HT-29 (cell line): Measurements from ENCODE around the gene TTC21B. TPM values are rescaled to one million over a fixed set of nuclear protein-coding genes. Genes with fewer than 3 reads are reported as not detected.

Experiments
- DNase-seq: peaks from one replicate; pipeline ENCODE4 v3.0.0-alpha.2; 2015; ENCODE audit warnings: low spot score
- total RNA-seq: library from RNA; depleted of rRNA; stranded (reverse); fragments of >200 nt; shearing (Covaris generic); gene quantifications from 2 replicates; pipeline ENCODE4 v1.2.3, GENCODE V29; 2014; rRNA removed

Gene TTC21B
- total RNA-seq, 1 experiment from 2014 or later, result 6.9 TPM

GRCh38 chr2:165839610-165840009, 114.0 kb downstream of the TTC21B start:
- no peak for DNase-seq

GRCh38 chr2:165837122-165837521, 116.5 kb downstream of the TTC21B start:
- DNase-seq, result no peak

- DNase-seq, result no peak
These were observed 118.2 kb downstream of the TTC21B start for GRCh38 chr2:165835363-165835762.

GRCh38 chr2:165833156-165833555, 120.4 kb downstream of the TTC21B start:
- peak; percentile 20 for DNase-seq

- no peak for DNase-seq
These were observed 125.7 kb downstream of the TTC21B start for GRCh38 chr2:165827921-165828276.

- no peak for DNase-seq
These were observed 126.3 kb downstream of the TTC21B start for GRCh38 chr2:165827016-165827920.

- peak; percentile 68 for DNase-seq
These were observed 128.5 kb downstream of the TTC21B start for GRCh38 chr2:165825041-165825440.

Other genes with a start within 250 kb of the TTC21B start
- 35.2 and 39.6 TPM in 2 replicates for gene GALNT3, start 159.5 kb downstream of the TTC21B start, total RNA-seq
- not detected in 2 replicates for gene SCN1A, start 174.2 kb upstream of the TTC21B start, total RNA-seq